Fibroblast of the aortic adventitia (primary cell): ENCODE data around the gene ENTPD6. TPM values are rescaled to one million over a fixed set of nuclear protein-coding genes. Genes with fewer than 3 reads are reported as not detected.

Source experiments
- DNase-seq: peaks from one replicate; pipeline ENCODE4 v3.0.0-alpha.2; 2010; ENCODE audit warnings: low read depth
- H3K4me3 ChIP-seq: 2 replicates; pipeline ENCODE4 v1.5.1; 2011; ENCODE audit warnings: low read depth, mild to moderate bottlenecking, control low read depth, low read length, moderate library complexity
- total RNA-seq: library from RNA; depleted of rRNA; stranded (reverse); fragments of >200 nt; gene quantifications from 2 replicates; pipeline ENCODE4 v1.2.3, GENCODE V29; 2012; ENCODE audit warnings: low replicate concordance
- TF ChIP-seq, protein P1 (sequence below): IDR thresholded peaks from 2 replicates; pipeline ENCODE4 v1.5.1; 2011; ENCODE audit warnings: mild to moderate bottlenecking, low read length, control low read depth, inconsistent platforms; ENCODE audit not compliant: insufficient read depth

The ENTPD6 gene
- total RNA-seq, 1 donor, result 40.5 TPM

DNA sequence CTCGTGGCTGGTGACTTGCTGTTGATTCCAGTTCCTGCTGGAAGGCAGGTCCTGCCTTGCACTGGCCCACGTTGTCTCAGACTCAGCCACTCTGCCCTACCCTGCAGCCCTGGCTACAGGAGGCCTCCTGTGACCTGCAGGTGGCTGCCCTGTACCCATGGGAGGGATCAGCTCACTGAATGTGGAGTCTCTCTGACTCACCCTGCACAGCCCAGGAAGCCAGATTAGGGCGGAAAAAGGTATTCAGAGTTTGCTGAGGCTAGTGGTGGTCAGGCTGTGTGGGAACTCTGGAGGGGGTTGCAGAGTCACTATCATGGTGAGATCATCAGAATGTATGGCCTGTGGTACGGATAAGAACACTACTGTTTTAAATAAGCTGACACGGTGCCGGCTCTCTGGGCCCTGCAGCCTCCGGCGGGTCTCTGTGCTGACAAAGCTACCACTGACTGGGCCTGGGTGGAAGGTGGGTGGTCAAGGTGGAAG lies 27.7 kb downstream of the ENTPD6 start:
- TF ChIP-seq, protein P1, sequence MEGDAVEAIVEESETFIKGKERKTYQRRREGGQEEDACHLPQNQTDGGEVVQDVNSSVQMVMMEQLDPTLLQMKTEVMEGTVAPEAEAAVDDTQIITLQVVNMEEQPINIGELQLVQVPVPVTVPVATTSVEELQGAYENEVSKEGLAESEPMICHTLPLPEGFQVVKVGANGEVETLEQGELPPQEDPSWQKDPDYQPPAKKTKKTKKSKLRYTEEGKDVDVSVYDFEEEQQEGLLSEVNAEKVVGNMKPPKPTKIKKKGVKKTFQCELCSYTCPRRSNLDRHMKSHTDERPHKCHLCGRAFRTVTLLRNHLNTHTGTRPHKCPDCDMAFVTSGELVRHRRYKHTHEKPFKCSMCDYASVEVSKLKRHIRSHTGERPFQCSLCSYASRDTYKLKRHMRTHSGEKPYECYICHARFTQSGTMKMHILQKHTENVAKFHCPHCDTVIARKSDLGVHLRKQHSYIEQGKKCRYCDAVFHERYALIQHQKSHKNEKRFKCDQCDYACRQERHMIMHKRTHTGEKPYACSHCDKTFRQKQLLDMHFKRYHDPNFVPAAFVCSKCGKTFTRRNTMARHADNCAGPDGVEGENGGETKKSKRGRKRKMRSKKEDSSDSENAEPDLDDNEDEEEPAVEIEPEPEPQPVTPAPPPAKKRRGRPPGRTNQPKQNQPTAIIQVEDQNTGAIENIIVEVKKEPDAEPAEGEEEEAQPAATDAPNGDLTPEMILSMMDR, result no peak
- peak; percentile 74 for DNase-seq

DNA sequence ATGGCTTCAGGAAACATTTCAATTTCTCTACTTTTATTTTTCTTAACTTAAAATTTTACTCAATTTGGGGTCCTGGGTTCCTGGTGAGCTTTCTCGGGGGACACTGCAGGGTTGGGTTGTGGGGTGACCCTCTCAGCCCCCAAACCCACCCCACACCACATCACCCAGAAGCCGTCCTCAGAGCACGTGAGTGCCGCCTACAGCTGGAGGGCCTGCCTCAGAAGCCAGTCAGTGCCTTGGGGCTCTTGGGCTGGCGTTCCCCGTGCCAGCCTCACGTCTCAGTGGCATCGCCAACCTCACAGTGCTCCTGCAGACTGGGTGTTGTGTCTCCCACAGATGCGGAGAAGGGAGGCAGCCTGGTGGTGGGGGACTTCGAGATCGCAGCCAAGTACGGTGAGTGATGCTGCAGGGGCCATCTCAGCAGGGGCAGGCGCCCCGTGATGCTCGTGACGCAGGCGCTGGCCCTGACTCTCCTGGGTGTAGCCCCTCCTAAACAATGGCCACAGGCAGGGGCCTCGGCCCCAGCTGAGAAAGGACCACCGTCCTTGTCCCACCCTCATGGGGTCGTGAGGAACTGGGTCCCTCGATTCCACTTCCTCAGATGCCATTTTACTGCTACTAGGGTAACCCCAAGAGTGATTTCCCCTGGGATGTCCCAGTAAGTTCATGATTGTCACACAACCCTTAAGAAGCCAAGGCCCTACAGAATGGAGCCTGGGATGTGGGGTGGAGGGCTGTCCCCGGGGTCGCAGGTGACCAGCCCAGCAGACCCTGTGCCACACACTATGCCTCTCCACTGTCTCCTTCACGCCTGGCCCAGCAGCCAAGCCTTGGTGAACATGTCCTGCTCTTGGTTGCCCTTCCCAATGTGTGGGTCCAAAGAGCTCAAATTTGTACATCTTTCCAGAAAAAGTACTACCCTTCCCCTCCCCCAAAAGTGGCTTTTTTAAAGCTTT lies 28.5 kb downstream of the ENTPD6 start:
- DNase-seq, result no peak
- TF ChIP-seq, protein P1, result no peak
- no peak overlapping the region for H3K4me3 ChIP-seq

More for the DNA sequence above, 27.7 kb downstream of the ENTPD6 start:
- no peak overlapping the region for H3K4me3 ChIP-seq

DNA sequence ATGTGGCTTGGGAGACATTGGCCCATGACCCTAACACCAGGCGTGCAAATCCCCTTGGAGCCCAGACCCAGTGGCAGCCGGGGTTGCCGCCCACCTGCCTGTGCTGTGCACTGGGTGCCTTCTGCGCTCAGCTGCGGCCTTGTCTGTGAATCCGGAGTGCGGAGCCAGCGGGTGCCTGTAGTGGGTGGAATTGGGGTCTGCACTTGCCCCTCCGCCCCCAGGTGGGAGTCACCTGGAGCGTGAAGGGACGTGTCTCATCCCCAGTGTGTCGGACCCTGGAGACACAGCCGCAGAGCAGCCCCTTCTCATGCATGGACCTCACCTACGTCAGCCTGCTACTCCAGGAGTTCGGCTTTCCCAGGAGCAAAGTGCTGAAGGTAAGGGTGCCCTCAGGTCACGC lies 29.4 kb downstream of the ENTPD6 start:
- TF ChIP-seq, protein P1, result no peak
- no peak overlapping the region for H3K4me3 ChIP-seq
- no peak for DNase-seq

DNA sequence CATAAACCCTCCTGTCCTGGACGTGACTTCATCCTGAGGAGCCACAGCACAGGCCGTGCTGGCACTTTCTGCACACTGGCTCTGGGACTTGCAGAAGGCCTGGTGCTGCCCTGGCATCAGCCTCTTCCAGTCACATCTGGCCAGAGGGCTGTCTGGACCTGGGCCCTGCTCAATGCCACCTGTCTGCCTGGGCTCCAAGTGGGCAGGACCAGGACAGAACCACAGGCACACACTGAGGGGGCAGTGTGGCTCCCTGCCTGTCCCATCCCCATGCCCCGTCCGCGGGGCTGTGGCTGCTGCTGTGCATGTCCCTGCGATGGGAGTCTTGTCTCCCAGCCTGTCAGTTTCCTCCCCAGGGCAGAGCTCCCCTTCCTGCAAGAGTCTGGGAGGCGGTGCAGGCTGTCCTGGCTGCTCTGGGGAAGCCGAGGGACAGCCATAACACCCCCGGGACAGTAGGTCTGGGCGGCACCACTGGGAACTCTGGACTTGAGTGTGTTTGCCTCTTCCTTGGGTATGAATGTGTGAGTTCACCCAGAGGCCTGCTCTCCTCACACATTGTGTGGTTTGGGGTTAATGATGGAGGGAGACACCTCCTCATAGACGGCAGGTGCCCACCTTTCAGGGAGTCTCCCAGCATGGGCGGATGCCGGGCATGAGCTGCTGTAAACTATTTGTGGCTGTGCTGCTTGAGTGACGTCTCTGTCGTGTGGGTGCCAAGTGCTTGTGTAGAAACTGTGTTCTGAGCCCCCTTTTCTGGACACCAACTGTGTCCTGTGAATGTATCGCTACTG lies 30.3 kb downstream of the ENTPD6 start:
- no peak overlapping the region for H3K4me3 ChIP-seq
- DNase-seq, result no peak
- TF ChIP-seq, protein P1, result no peak

DNA sequence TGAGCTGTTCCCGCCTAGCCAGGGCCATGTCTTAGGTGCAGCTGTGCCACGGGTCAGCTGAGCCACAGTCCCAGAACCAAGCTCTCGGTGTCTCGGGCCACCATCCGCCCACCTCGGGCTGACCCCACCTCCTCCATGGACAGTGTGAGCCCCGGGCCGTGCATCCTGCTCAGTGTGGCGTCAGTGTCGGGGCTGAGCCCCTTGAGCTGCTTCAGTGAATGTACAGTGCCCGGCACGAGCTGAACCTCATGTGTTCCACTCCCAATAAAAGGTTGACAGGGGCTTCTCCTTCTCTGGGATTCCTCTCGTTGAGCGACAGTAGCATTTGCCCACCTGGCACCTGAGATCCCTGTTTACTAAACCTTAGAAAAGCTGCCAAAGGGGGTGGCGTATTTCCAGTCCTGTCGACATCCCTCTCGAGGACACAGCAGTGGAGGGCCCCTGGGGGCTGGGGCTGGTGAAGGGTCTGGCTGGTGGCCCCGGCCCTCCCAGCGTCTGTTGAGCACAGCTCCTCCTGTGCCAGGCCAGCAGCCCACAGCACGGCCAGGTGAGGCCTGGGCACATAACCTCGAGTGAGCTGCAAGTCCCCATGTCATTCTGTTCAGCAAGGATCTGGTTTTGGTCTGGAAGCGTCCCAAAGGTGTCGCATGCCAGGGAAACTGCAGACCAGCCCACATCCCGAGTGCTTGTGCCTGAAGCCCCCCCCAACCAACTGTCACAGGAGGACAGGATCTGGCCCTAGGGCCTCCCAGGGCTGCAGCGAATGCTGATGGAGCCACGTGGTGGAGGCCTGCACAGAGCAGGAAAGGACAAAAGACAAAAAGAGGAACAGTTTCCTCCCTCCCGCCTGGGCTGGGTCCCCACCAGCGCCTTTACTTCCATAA lies 31.2 kb downstream of the ENTPD6 start:
- TF ChIP-seq, protein P1, result no peak
- no peak for DNase-seq

DNA sequence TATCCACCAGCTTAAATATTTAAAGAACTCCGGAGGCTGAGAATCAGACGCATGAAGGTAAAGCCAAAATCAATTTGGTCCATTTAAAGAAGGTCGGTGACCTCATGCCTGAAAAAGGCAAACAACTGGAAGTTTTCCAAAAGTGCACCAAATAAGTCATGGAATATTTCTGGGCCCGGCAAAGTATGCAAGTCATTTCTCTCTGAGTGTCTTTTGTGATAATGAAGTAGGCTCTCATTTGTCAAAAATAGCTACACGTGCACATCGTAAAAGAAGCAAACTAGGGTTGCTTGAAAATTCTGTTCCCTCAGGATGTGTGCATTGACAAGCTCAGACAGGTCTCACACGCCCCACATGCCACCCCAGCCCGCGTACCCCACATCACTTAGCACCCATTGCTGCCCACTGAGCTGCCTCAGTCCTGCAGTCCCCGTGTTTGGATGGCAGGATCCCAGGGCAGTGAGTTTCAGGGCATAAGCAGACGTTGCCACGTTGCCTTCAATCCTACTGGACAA lies 31.9 kb downstream of the ENTPD6 start:
- DNase-seq, result peak; percentile 84
- no peak overlapping the region for H3K4me3 ChIP-seq
- TF ChIP-seq, protein P1, result no peak

More for the DNA sequence above, 31.2 kb downstream of the ENTPD6 start:
- no peak overlapping the region for H3K4me3 ChIP-seq
